ENCODE results near the gene DDX42. TPM values are rescaled to one million over a fixed set of nuclear protein-coding genes. Genes with fewer than 3 reads are reported as not detected.

Gene DDX42
- total and polyA plus RNA-seq, 2 of the 13 experiments (the other 11 are each of a cell fraction or from before 2014, with no cell fraction given): 87.2 to 92.9 TPM

DNA sequence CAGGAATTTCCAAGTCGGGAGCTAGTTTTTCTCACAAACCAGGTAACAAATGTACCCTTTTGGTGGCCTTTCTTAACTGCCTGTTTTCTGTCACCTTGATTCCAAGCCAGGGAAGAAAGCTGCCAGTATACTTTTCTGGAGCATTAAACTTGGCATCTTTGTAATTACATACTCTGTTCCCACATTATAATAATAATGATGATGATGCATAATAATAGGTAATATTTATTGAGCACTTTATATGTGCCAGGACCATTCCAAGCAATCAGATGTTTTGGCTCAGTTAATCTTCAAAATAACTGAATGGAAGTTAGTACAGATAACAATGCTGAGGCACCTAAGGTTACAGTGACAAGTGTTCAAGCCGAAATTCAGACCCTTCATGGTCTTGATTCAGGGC, 42.2 kb downstream of the DDX42 start:
- ChIA-PET POLR2A (no interaction called here), CTCF (ENCODE audit: low intra/inter-chr PET ratio, low total read pairs) (no interaction called here)
- H3K4me2 ChIP-seq (ENCODE audit: low read depth, low read length): no peak overlapping the region
- H3K9me3 ChIP-seq (ENCODE audit: low read length): no peaks in the 10 kb centered on the region
- H2AFZ ChIP-seq (ENCODE audit: low read length): no peak overlapping the region
- TF ChIP-seq, protein P1, sequence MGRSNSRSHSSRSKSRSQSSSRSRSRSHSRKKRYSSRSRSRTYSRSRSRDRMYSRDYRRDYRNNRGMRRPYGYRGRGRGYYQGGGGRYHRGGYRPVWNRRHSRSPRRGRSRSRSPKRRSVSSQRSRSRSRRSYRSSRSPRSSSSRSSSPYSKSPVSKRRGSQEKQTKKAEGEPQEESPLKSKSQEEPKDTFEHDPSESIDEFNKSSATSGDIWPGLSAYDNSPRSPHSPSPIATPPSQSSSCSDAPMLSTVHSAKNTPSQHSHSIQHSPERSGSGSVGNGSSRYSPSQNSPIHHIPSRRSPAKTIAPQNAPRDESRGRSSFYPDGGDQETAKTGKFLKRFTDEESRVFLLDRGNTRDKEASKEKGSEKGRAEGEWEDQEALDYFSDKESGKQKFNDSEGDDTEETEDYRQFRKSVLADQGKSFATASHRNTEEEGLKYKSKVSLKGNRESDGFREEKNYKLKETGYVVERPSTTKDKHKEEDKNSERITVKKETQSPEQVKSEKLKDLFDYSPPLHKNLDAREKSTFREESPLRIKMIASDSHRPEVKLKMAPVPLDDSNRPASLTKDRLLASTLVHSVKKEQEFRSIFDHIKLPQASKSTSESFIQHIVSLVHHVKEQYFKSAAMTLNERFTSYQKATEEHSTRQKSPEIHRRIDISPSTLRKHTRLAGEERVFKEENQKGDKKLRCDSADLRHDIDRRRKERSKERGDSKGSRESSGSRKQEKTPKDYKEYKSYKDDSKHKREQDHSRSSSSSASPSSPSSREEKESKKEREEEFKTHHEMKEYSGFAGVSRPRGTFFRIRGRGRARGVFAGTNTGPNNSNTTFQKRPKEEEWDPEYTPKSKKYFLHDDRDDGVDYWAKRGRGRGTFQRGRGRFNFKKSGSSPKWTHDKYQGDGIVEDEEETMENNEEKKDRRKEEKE (IDR thresholded peaks at IDR 0.05): no peak
- peak; percentile 65 to 69; a peak in 3 of 4 replicates for TF ChIP-seq MAFK (conservative IDR thresholded peaks at IDR 0.05 in 1 of 2, IDR thresholded peaks at IDR 0.05 in 1 of 2; ENCODE audit: low read length in 2 of 2)
- TF ChIP-seq MAFF (IDR thresholded peaks at IDR 0.05; ENCODE audit: low read depth, low read length): peak; percentile 64
- no peak overlapping the region for H3K27ac ChIP-seq (ENCODE audit: extremely low read length, insufficient read depth, low read length)
- no peak for DNase-seq (ENCODE audit: low spot score)
- H4K20me1 ChIP-seq (ENCODE audit: insufficient read depth, low read length): peaks cover 3% of the 10 kb centered on the region; the same call in 1 of the 2 replicates
- no TSS peak for BruUV-seq (replicated peaks)
- H3K79me2 ChIP-seq (ENCODE audit: insufficient read depth, low read length): no peaks in the 10 kb centered on the region
- 94% methylated on average over 2 of the region's 2 CpGs for WGBS (ENCODE audit: low lambda C conversion rate)
- in situ Hi-C loops (cut with HindIII; ENCODE audit: extremely low pct_ligation_motif_present, low pct_unique_long_range_greater_than_20kb) (no loop called here), intact Hi-C loops (cut with micrococcal nuclease; ENCODE audit: unreplicated experiment) (no loop called here)
- peaks cover 58 to 97% of the 10 kb centered on the region in 2 experiments for H3K36me3 ChIP-seq (replicated peaks in 1 of 2; ENCODE audit: control insufficient read depth in 1 of 2, insufficient read depth in 2 of 2, low read length in 2 of 2)
- no peak for FAIRE-seq
- H3K27me3 ChIP-seq (ENCODE audit: control insufficient read depth in 1 of 2, insufficient read depth in 2 of 2, low read length in 2 of 2): no peaks in the 10 kb centered on the region
- no peak overlapping the region for H3K4me3 ChIP-seq (replicated peaks in 1 of 3; ENCODE audit: insufficient read depth in 1 of 3, low read depth in 2 of 3, low read length in 3 of 3)
- ATAC-seq: no peak
- H3K4me1 ChIP-seq (ENCODE audit: insufficient read depth, low read length): peaks cover 14% of the 10 kb centered on the region; the same call in 1 of the 2 replicates
- H3K9ac ChIP-seq (ENCODE audit: insufficient read depth, low read depth, low read length): no peak overlapping the region

DNA sequence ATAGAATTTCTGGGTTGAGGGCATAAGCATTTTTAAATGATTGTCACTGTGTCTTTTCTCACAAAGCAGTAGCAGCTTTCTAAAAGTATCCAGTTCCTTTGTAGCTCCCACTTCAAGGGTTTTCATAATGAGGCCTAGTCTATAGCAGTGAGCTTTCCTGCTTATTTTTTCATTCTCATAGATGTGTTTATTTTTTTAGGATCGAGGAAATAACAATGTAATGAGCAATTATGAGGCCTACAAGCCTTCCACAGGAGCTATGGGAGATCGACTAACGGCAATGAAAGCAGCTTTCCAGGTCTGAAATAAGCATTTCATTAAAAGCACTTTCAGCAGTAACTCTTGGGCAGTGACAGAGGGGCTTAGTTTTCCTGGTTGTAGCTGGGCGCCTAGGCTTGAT, 42.7 kb downstream of the DDX42 start:
- Histone ChIP-seq H3K9me3 (ENCODE audit: low read length) (no peaks in the 10 kb centered on the region), H3K27ac (ENCODE audit: extremely low read length, insufficient read depth, low read length) (no peak overlapping the region), H2AFZ (ENCODE audit: low read length) (no peak overlapping the region), H3K4me3 (replicated peaks in 1 of 3; ENCODE audit: insufficient read depth in 1 of 3, low read depth in 2 of 3, low read length in 3 of 3) (no peak overlapping the region), H3K27me3 (ENCODE audit: control insufficient read depth in 1 of 2, insufficient read depth in 2 of 2, low read length in 2 of 2) (no peaks in the 10 kb centered on the region), H3K4me1 (ENCODE audit: insufficient read depth, low read length) (peaks cover 14% of the 10 kb centered on the region; the same call in 1 of the 2 replicates), H3K4me2 (ENCODE audit: low read depth, low read length) (no peak overlapping the region), H3K79me2 (ENCODE audit: insufficient read depth, low read length) (no peaks in the 10 kb centered on the region), H4K20me1 (ENCODE audit: insufficient read depth, low read length) (peaks cover 3% of the 10 kb centered on the region; the same call in 1 of the 2 replicates), H3K36me3 (replicated peaks in 1 of 2; ENCODE audit: control insufficient read depth in 1 of 2, insufficient read depth in 2 of 2, low read length in 2 of 2) (peaks cover 54 to 97% of the 10 kb centered on the region in 2 experiments), H3K9ac (ENCODE audit: insufficient read depth, low read depth, low read length) (no peak overlapping the region)
- FAIRE-seq (no peak), ATAC-seq (no peak), DNase-seq (ENCODE audit: low spot score) (no peak)
- in situ Hi-C loops (cut with HindIII; ENCODE audit: extremely low pct_ligation_motif_present, low pct_unique_long_range_greater_than_20kb) (no loop called here), intact Hi-C loops (cut with micrococcal nuclease; ENCODE audit: unreplicated experiment) (no loop called here)
- 95% methylated on average over 4 of the region's 4 CpGs for WGBS (ENCODE audit: low lambda C conversion rate)
- TF ChIP-seq, protein P2, sequence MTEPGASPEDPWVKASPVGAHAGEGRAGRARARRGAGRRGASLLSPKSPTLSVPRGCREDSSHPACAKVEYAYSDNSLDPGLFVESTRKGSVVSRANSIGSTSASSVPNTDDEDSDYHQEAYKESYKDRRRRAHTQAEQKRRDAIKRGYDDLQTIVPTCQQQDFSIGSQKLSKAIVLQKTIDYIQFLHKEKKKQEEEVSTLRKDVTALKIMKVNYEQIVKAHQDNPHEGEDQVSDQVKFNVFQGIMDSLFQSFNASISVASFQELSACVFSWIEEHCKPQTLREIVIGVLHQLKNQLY (CRISPR knock-in tag; IDR thresholded peaks at IDR 0.05): no peak
- TF ChIP-seq ZBTB3 (CRISPR knock-in tag; IDR thresholded peaks at IDR 0.05; ENCODE audit: borderline replicate concordance, low read depth): no peak
- TF ChIP-seq HOXA3 (CRISPR knock-in tag; IDR thresholded peaks at IDR 0.05): no peak
- no peak for TF ChIP-seq ZNF557 (CRISPR knock-in tag; IDR thresholded peaks at IDR 0.05)
- TF ChIP-seq BHLHE40 (IDR thresholded peaks at IDR 0.05; ENCODE audit: low read length): no peak
- CTCF ChIA-PET (ENCODE audit: low intra/inter-chr PET ratio, low total read pairs): no interaction called here
- POLR2A ChIA-PET: no interaction called here
- no TSS peak for BruUV-seq (replicated peaks)
